Cardiac muscle cell (in vitro differentiated cells and primary cell): ENCODE results near the gene STX7. TPM values are rescaled to one million over a fixed set of nuclear protein-coding genes. Genes with fewer than 3 reads are reported as not detected.

ENCODE experiments used
- DNase-seq, 2 donors: peaks; one replicate each; pipeline versions ENCODE4 v3.0.0 to v3.0.0-alpha.2; 2010 to 2017; ENCODE audit warnings: low read depth in 1 of 2, low spot score in 1 of 2
- H3K27ac ChIP-seq: fragments of 200-600 bp; sonication (generic); 2 replicates; pipeline ENCODE4 v1.5.1; 2016
- H3K27me3 ChIP-seq: fragments of 200-600 bp; sonication (generic); 2 replicates; pipeline ENCODE4 v1.6.0; 2016; ENCODE audit warnings: control low read depth
- H3K36me3 ChIP-seq: fragments of 200-600 bp; sonication (generic); 2 replicates; pipeline ENCODE4 v1.5.1; 2016; ENCODE audit warnings: control low read depth
- H3K4me1 ChIP-seq: fragments of 200-600 bp; sonication (generic); 2 replicates; pipeline ENCODE4 v1.8.1; 2017; ENCODE audit warnings: low read depth, mild to moderate bottlenecking, mixed run types
- H3K4me3 ChIP-seq: fragments of 200-600 bp; sonication (generic); 2 replicates; pipeline ENCODE4 v1.5.1; 2016; ENCODE audit warnings: mild to moderate bottlenecking
- H3K9me3 ChIP-seq: fragments of 200-600 bp; sonication (generic); 2 replicates; pipeline ENCODE4 v1.5.1; 2017; ENCODE audit warnings: low read depth, mild to moderate bottlenecking, control low read depth
- CTCF ChIP-seq: IDR thresholded peaks from 2 replicates; pipeline ENCODE4 v1.5.1; 2012; ENCODE audit warnings: low read depth, mild to moderate bottlenecking, low read length
- polyA plus RNA-seq: library from polyadenylated mRNA; unstranded; fragments of >200 nt; fragmentation: Nextera tagmentation; extraction: Ambion mirVana; gene quantifications from 2 replicates; pipeline ENCODE4 v1.2.1, GENCODE V29; 2016
- total RNA-seq: library from RNA; depleted of rRNA; stranded (reverse); fragments of >200 nt; gene quantifications from 2 replicates; pipeline ENCODE4 v1.2.3, GENCODE V29; 2016

Gene STX7
- total and polyA plus RNA-seq, 2 experiments from 2014 or later: 28.6 to 37.2 TPM

- no peak overlapping the region for H3K4me3 ChIP-seq
- no peaks in the 10 kb centered on the region for H3K36me3 ChIP-seq
- H3K4me1 ChIP-seq: no peaks in the 10 kb centered on the region
- H3K27ac ChIP-seq: no peak overlapping the region
- peaks cover 47% of the 10 kb centered on the region for H3K27me3 ChIP-seq
- no peak for DNase-seq
- H3K9me3 ChIP-seq: no peaks in the 10 kb centered on the region
- TF ChIP-seq CTCF: no peak
Measured at GRCh38 chr6:132404330-132404729, 108.6 kb downstream of the STX7 start.

GRCh38 chr6:132401618-132402285 is 111.2 kb downstream of the STX7 start:
- peak in 1 of 2 donors; percentile 31 for DNase-seq
- Histone ChIP-seq H3K36me3 (no peaks in the 10 kb centered on the region), H3K4me1 (no peaks in the 10 kb centered on the region), H3K9me3 (no peaks in the 10 kb centered on the region), H3K4me3 (peak overlapping the region; percentile 81), H3K27me3 (peaks cover 63% of the 10 kb centered on the region), H3K27ac (no peak overlapping the region)
- TF ChIP-seq CTCF: no peak

GRCh38 chr6:132400883-132401617 is 111.9 kb downstream of the STX7 start, which contains the start of gene MOXD1:
MOXD1 (minus strand) TSS chr6:132401475; CDS start chr6:132401426, 49 bp downstream.
- no peak within 1 kb of the TSS for H3K27ac ChIP-seq
- H3K27me3 ChIP-seq: peaks cover 63% of the 10 kb centered on the region
- no peaks in the 10 kb centered on the region for H3K4me1 ChIP-seq
- no peaks in the 10 kb centered on the region for H3K36me3 ChIP-seq
- H3K4me3 ChIP-seq: peak within 1 kb of the TSS; percentile 81
- DNase-seq: peak; percentile 68 to 71
- TF ChIP-seq CTCF: no peak
- H3K9me3 ChIP-seq: no peaks in the 10 kb centered on the region

GRCh38 chr6:132400555-132400882 is 112.4 kb downstream of the STX7 start:
- H3K4me3 ChIP-seq: peak overlapping the region; percentile 81
- peaks cover 63% of the 10 kb centered on the region for H3K27me3 ChIP-seq
- TF ChIP-seq CTCF: no peak
- no peaks in the 10 kb centered on the region for H3K4me1 ChIP-seq
- DNase-seq: no peak
- no peaks in the 10 kb centered on the region for H3K36me3 ChIP-seq
- no peak overlapping the region for H3K27ac ChIP-seq
- no peaks in the 10 kb centered on the region for H3K9me3 ChIP-seq

GRCh38 chr6:132399376-132400074 is 113.4 kb downstream of the STX7 start:
- Histone ChIP-seq H3K4me3 (no peak overlapping the region), H3K27ac (no peak overlapping the region), H3K27me3 (peaks cover 63% of the 10 kb centered on the region), H3K36me3 (no peaks in the 10 kb centered on the region), H3K9me3 (no peaks in the 10 kb centered on the region), H3K4me1 (no peaks in the 10 kb centered on the region)
- DNase-seq: peak in 1 of 2 donors; percentile 36
- no peak for TF ChIP-seq CTCF

Other genes with a start within 250 kb of the STX7 start
- gene MOXD1, start 111.6 kb downstream of the STX7 start, total RNA-seq: 19.0 and 30.6 TPM in 2 replicates
- 20.8 and 47.4 TPM in 2 replicates for gene MOXD1, start 111.6 kb downstream of the STX7 start, polyA plus RNA-seq
- not detected in 2 replicates for gene TAAR9, start 25.2 kb upstream of the STX7 start, total RNA-seq
- gene TAAR9, start 25.2 kb upstream of the STX7 start, polyA plus RNA-seq: not detected in 2 replicates
- not detected in 2 replicates for gene TAAR8, start 39.6 kb upstream of the STX7 start, total RNA-seq
- gene TAAR8, start 39.6 kb upstream of the STX7 start, polyA plus RNA-seq: not detected in 2 replicates
- gene TAAR6, start 57.2 kb upstream of the STX7 start, total RNA-seq: not detected in 2 replicates
- gene TAAR6, start 57.2 kb upstream of the STX7 start, polyA plus RNA-seq: not detected in 2 replicates
- not detected in 2 replicates for gene TAAR5, start 76.6 kb upstream of the STX7 start, total RNA-seq
- gene TAAR5, start 76.6 kb upstream of the STX7 start, polyA plus RNA-seq: not detected in 2 replicates
- gene TAAR2, start 111.2 kb upstream of the STX7 start, total RNA-seq: not detected in 2 replicates
- gene TAAR2, start 111.2 kb upstream of the STX7 start, polyA plus RNA-seq: not detected in 2 replicates
- not detected in 2 replicates for gene TAAR1, start 146.1 kb upstream of the STX7 start, total RNA-seq
- not detected in 2 replicates for gene TAAR1, start 146.1 kb upstream of the STX7 start, polyA plus RNA-seq
- gene VNN1, start 200.9 kb upstream of the STX7 start, total RNA-seq: not detected in 2 replicates
- gene VNN1, start 200.9 kb upstream of the STX7 start, polyA plus RNA-seq: not detected in 2 replicates
- gene VNN2, start 244.8 kb upstream of the STX7 start, total RNA-seq: not detected in 2 replicates
- not detected in 2 replicates for gene VNN2, start 244.8 kb upstream of the STX7 start, polyA plus RNA-seq